GM21528 (cell line): ENCODE measurements around the gene GIT2.
"Not testable (repeated sequence)": the region's sequence is repeated elsewhere in the genome, so short reads cannot be mapped to it uniquely, and the experiment has no call there.

ENCODE experiments used
- ATAC-seq: cut with Tn5 transposase; IDR thresholded peaks from one replicate; pipeline ENCODE4 v1.9.1; 2021; ENCODE audit warnings: mild to moderate bottlenecking, moderate library complexity; ENCODE audit not compliant: unreplicated experiment, low FRiP score

Gene GIT2

GRCh38 chr12:110005319-110005973 is 9.3 kb upstream of the GIT2 start:
- peak; percentile 52 for ATAC-seq

- peak; percentile 46 for ATAC-seq
Measured at GRCh38 chr12:110004598-110004997, 8.4 kb upstream of the GIT2 start.

GRCh38 chr12:110002676-110003515 is 6.7 kb upstream of the GIT2 start:
- ATAC-seq, result no peak

GRCh38 chr12:110001596-110001995 is 5.4 kb upstream of the GIT2 start:
- no peak for ATAC-seq

GRCh38 chr12:109999983-110000505 is 3.9 kb upstream of the GIT2 start:
- no peak for ATAC-seq

GRCh38 chr12:109999649-109999971 is 3.4 kb upstream of the GIT2 start:
- ATAC-seq, result no peak

GRCh38 chr12:109998904-109999648 is 2.9 kb upstream of the GIT2 start, which contains the start of gene ANKRD13A:
ANKRD13A (plus strand) TSS chr12:109999430; CDS start chr12:109999689, 259 bp downstream.
- ATAC-seq, result peak; percentile 44

GRCh38 chr12:109998241-109998903 is 2.2 kb upstream of the GIT2 start:
- ATAC-seq, result no peak

GRCh38 chr12:109997393-109997792 is 1.2 kb upstream of the GIT2 start:
- no peak for ATAC-seq

GRCh38 chr12:109996483-109996853 is 300 bp upstream of the GIT2 start:
- ATAC-seq, result no peak

- no peak for ATAC-seq
Measured at GRCh38 chr12:109995361-109995685, 845 bp downstream of the GIT2 start.

- no peak for ATAC-seq
Measured at GRCh38 chr12:109994401-109995175, 1.6 kb downstream of the GIT2 start.

- ATAC-seq, result no peak
Measured at GRCh38 chr12:109993091-109993490, 3.1 kb downstream of the GIT2 start.

- ATAC-seq, result no peak
Measured at GRCh38 chr12:109991586-109991985, 4.6 kb downstream of the GIT2 start.

- ATAC-seq, result no peak
Measured at GRCh38 chr12:109989380-109989779, 6.8 kb downstream of the GIT2 start.

- ATAC-seq, result no peak
Measured at GRCh38 chr12:109988903-109989302, 7.3 kb downstream of the GIT2 start.

GRCh38 chr12:109988274-109988673 is 7.9 kb downstream of the GIT2 start:
- no peak for ATAC-seq

- no peak for ATAC-seq
Measured at GRCh38 chr12:109987615-109988014, 8.6 kb downstream of the GIT2 start.

GRCh38 chr12:109986236-109986635 is 9.9 kb downstream of the GIT2 start:
- not testable (repeated sequence) for ATAC-seq
